Lower leg skin (tissue), 3 donors: ENCODE measurements around the gene RAB30.
"Not testable (repeated sequence)": the region's sequence is repeated elsewhere in the genome, so short reads cannot be mapped to it uniquely, and the experiment has no call there.

Source experiments
- CTCF ChIP-seq, 3 donors: fragments of 450-650 bp; IDR thresholded peaks; one replicate each; pipeline ENCODE4 v1.5.1; 2016; ENCODE audit warnings: antibody characterized with exemption in 3 of 3, mild to moderate bottlenecking in 3 of 3, moderate library complexity in 2 of 3
- POLR2A ChIP-seq, 2 donors: fragments of 450-650 bp; IDR thresholded peaks; one replicate each; pipeline ENCODE4 v1.6.1; 2016 to 2017; ENCODE audit warnings: antibody characterized with exemption in 2 of 2, mild to moderate bottlenecking in 1 of 2, moderate library complexity in 1 of 2

GRCh38 chr11:82945041-82945440, 126.7 kb downstream of the RAB30 start:
- TF ChIP-seq CTCF, POLR2A (IDR thresholded peaks at IDR 0.05): not testable (repeated sequence)
